HFFc6 (cell line): ENCODE data around the gene FNDC3B. TPM values are rescaled to one million over a fixed set of nuclear protein-coding genes. Genes with fewer than 3 reads are reported as not detected.
"Not testable (repeated sequence)": the region's sequence is repeated elsewhere in the genome, so short reads cannot be mapped to it uniquely, and the experiment has no call there.

Experiments
- DNase-seq: peaks from one replicate; pipeline ENCODE4 v3.0.0-alpha.2; 2018
- H3K27ac Mint-ChIP-seq: 2 replicates; pipeline ENCODE4 v1.8.0; 2020; ENCODE audit warnings: mild to moderate bottlenecking, mixed read lengths
- H3K27me3 Mint-ChIP-seq: 2 replicates; pipeline ENCODE4 v1.8.0; 2021; ENCODE audit warnings: mild to moderate bottlenecking, moderate library complexity, mixed read lengths; ENCODE audit not compliant: insufficient read depth
- H3K36me3 Mint-ChIP-seq: 2 replicates; pipeline ENCODE4 v1.8.0; 2021; ENCODE audit warnings: low read depth, mixed read lengths
- H3K4me1 Mint-ChIP-seq: 2 replicates; pipeline ENCODE4 v1.8.0; 2020; ENCODE audit warnings: low read depth, mixed read lengths
- H3K4me3 Mint-ChIP-seq: 2 replicates; pipeline ENCODE4 v1.8.0; 2020; ENCODE audit warnings: mild to moderate bottlenecking, moderate library complexity, mixed read lengths
- H3K9me3 Mint-ChIP-seq: 2 replicates; pipeline ENCODE4 v1.8.0; 2020; ENCODE audit warnings: mild to moderate bottlenecking, mixed read lengths
- CTCF ChIP-seq: fragments of 200-600 bp; sonication (generic); IDR thresholded peaks from 2 replicates; pipeline ENCODE4 v1.5.0; 2021; ENCODE audit warnings: antibody characterized with exemption, mild to moderate bottlenecking
- total RNA-seq, 6 experiments: library from RNA; stranded (reverse); fragmentation: NEBNext Ultra II Directional; extraction: Animal tissue kit (Norgen Biotek cat#: 25700); gene quantifications; 2 replicates in 1 of 6; 3 replicates in 5 of 6; pipeline ENCODE4 v1.2.3, GENCODE V29; 2021

The FNDC3B gene
- total RNA-seq, 6 experiments from 2014 or later = 133 to 192 (median 155) TPM

- TF ChIP-seq CTCF = no peak
- peaks cover 54% of the 10 kb centered on the region for H3K36me3 Mint-ChIP-seq
- H3K27ac Mint-ChIP-seq = no peak overlapping the region
- H3K4me1 Mint-ChIP-seq = peaks cover 47% of the 10 kb centered on the region
- H3K27me3 Mint-ChIP-seq = no peaks in the 10 kb centered on the region; the same call in 1 of the 2 replicates
- no peak for DNase-seq
- no peaks in the 10 kb centered on the region for H3K9me3 Mint-ChIP-seq
- H3K4me3 Mint-ChIP-seq = no peak overlapping the region
These were observed 211.8 kb downstream of the FNDC3B start for GRCh38 chr3:172251211-172251610.

- peaks cover 60% of the 10 kb centered on the region for H3K36me3 Mint-ChIP-seq
- DNase-seq = no peak
- H3K27ac Mint-ChIP-seq = no peak overlapping the region
- H3K9me3 Mint-ChIP-seq = no peaks in the 10 kb centered on the region
- peaks cover 53% of the 10 kb centered on the region for H3K4me1 Mint-ChIP-seq
- no peak for TF ChIP-seq CTCF
- no peak overlapping the region for H3K4me3 Mint-ChIP-seq
- no peaks in the 10 kb centered on the region; the same call in 1 of the 2 replicates for H3K27me3 Mint-ChIP-seq
These were observed 213.8 kb downstream of the FNDC3B start for GRCh38 chr3:172253200-172253599.

GRCh38 chr3:172254542-172254941 is 215.2 kb downstream of the FNDC3B start:
- Mint-ChIP-seq H3K9me3 (no peaks in the 10 kb centered on the region), H3K27ac (no peak overlapping the region), H3K27me3 (no peaks in the 10 kb centered on the region; the same call in 1 of the 2 replicates), H3K4me3 (no peak overlapping the region), H3K4me1 (peaks cover 56% of the 10 kb centered on the region), H3K36me3 (peaks cover 66% of the 10 kb centered on the region)
- no peak for DNase-seq
- TF ChIP-seq CTCF = no peak

- peaks cover 70% of the 10 kb centered on the region for H3K36me3 Mint-ChIP-seq
- not testable (repeated sequence) for H3K27ac Mint-ChIP-seq, H3K9me3 Mint-ChIP-seq, H3K4me3 Mint-ChIP-seq, DNase-seq, H3K27me3 Mint-ChIP-seq
- H3K4me1 Mint-ChIP-seq = peaks cover 56% of the 10 kb centered on the region
These were observed 215.9 kb downstream of the FNDC3B start for GRCh38 chr3:172255321-172255720.

- Mint-ChIP-seq H3K36me3 (peaks cover 73% of the 10 kb centered on the region), H3K27ac (peak overlapping the region; percentile 31; the same call in 1 of the 2 replicates), H3K4me1 (peaks cover 64% of the 10 kb centered on the region), H3K4me3 (no peak overlapping the region), H3K27me3 (no peaks in the 10 kb centered on the region; the same call in 1 of the 2 replicates), H3K9me3 (no peaks in the 10 kb centered on the region)
- DNase-seq = no peak
- no peak for TF ChIP-seq CTCF
These were observed 216.8 kb downstream of the FNDC3B start for GRCh38 chr3:172256101-172256734.

- Mint-ChIP-seq H3K27me3 (no peaks in the 10 kb centered on the region; the same call in 1 of the 2 replicates), H3K9me3 (no peaks in the 10 kb centered on the region), H3K4me1 (peaks cover 72% of the 10 kb centered on the region), H3K27ac (peak overlapping the region; percentile 75), H3K4me3 (no peak overlapping the region; the same call in 1 of the 2 replicates), H3K36me3 (peaks cover 67% of the 10 kb centered on the region)
- TF ChIP-seq CTCF = no peak
- no peak for DNase-seq
These were observed 218.4 kb downstream of the FNDC3B start for GRCh38 chr3:172257648-172258400.
